ENCODE results near the gene CEP128.

- TF ChIP-seq CTCF (IDR thresholded peaks at IDR 0.05), result no peak
- no peak for TF ChIP-seq POLR2AphosphoS5 (IDR thresholded peaks at IDR 0.05)
Observed at GRCh38 chr14:80780500-80780899, 161.0 kb downstream of the CEP128 start.

Data from stomach (tissue), 4 donors.